Activated CD4-positive, alpha-beta T cell treated with anti-CD3 and anti-CD28 coated beads, Interleukin-2, amount 50 U/mL, for 16 hours (primary cell): ENCODE results near the gene AOAH.
"Not testable (repeated sequence)": the region's sequence is repeated elsewhere in the genome, so short reads cannot be mapped to it uniquely, and the experiment has no call there.

Source experiments
- DNase-seq: peaks from one replicate; pipeline ENCODE4 v3.0.0-alpha.2; 2020

The AOAH gene

DNA sequence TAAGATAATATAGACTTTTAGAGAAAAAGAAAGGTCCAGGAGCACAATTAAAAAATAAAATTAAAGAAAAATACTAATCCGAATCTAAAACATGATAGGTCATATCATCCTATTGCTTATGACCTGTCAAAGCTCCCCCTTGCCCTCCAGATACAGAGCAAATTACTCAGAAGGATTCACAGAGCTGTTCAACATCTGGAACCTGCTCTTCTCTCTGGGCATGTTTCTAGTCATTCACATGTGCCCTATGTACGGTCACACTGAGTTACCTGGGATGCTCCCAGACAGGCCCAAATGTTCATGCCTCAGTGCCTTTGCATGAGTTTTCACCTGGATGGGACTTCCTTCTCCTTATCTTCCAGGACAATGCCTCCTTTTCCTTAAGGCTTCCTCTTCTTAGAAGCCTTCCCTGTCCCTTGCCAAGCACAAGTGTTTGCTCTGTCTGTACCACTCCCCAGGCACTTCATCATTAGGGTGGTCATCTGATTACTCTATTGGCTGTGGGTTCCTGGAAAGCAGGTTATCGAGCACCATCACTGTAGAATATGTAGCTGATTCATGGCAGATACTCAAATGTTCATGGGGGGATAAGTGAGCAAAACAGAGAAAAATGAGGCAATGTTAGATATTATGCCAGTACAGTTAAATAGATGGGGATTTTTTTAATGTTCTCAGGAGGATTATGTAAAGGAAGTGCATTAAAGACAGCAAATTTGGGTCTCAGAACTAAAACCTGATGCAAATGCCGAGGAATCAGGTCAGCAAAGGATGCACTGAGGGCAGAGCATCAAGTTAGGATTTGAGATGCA is 12.0 kb upstream of the AOAH start:
- DNase-seq: peak; percentile 66

GRCh38 chr7:36735172-36735571 is 10.9 kb upstream of the AOAH start:
- no peak for DNase-seq

- DNase-seq: peak; percentile 64
Observed at GRCh38 chr7:36734731-36735130, 10.4 kb upstream of the AOAH start.

DNA sequence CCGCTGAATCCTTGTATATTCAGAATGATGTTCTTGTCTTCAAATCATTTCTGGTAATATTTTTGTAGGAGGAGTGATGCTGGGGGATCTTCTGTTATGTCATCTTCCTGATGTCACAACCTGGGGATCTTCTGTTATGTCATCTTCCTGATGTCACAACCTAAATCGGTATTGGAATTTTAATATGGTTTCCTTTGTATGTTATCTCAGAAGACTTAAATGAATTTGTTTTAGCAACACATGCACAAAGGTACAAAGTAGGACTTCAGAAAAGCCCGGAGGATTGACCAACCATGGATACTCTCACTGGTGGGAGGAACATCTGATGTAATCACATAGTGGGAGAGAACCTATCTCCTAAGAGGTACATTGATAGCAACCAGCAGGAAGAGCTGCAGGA is 9.1 kb upstream of the AOAH start:
- no peak for DNase-seq

DNA sequence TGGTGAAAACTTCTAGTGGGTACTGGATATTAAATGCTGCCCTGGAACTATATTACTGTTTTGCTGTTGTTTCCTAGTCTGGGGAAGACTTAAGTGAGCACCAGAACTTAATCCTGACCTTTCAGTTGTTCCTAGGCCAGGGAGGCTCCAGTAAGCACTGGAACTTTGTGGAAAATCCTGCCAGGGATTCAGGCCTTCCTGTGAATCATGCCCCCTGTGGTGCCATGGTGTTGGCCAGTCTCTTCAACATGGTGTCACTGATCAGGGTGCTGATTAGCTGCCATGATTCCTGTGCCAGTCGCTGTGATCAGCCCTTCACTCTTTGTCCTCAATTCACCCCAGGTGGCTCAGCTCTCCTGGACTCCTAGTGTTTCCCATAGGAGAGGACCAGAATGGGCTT is 8.5 kb upstream of the AOAH start:
- DNase-seq: no peak

DNA sequence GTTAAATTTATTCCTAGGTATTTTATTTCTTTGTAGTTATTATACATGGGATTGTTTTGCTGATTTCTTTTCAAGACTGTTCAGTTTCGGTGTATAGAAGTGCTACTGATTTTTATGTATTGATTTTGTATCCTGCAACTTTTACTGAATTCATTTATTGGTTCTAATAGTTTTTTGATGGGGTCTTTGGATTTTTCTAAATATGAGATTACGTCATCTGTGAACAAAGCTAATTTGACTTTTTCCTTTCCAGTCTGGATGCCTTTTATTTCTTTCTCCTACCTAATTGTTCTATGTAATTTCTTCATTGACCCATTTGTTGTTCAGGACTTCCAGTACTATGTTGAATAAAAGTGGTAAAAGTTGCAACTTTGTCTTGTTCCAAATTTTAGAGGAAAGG is 5.8 kb upstream of the AOAH start:
- DNase-seq: no peak

DNA sequence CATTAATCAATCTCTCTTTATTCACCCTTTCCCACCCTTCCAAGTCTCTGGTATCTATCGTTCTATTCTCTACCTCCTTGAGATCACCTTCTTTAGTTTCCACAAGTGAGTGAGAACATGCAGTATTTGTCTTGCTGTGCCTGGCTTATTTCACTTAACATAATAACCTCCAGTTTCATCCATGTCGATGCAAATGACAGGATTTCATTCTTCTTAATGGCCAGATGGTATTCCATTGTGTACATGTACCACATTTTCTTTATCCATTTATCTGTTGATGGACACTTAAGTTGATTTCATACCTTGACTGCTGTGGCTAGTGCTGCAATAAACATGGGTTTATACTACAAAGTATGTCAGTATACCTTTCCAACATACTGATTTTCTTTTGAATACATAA is 3.8 kb upstream of the AOAH start:
- no peak for DNase-seq

GRCh38 chr7:36726806-36727503 is 2.7 kb upstream of the AOAH start:
- DNase-seq: peak; percentile 95

- DNase-seq: peak; percentile 73
Observed at GRCh38 chr7:36726311-36726710, 2.0 kb upstream of the AOAH start.

GRCh38 chr7:36724996-36725395 is 702 bp upstream of the AOAH start:
- DNase-seq: no peak

DNA sequence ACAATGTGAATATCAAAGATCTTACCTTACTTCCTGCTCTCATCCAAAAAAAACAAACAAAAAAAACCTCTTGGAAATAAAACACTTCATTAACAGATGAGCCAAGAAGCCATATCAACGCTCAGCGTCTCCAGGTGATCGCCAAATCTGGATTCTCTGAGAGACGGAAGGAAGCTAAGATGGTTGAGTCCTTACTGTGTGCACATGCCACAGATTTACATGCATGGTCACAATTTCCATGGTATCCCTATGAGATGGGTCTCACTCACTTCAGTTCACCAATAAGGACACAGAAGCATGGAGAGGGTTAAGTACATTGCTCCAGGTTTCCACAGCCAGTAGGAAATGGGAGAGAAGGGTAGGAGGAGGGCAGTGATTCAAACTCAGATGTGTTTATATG is 1.0 kb downstream of the AOAH start:
- DNase-seq: no peak

GRCh38 chr7:36719083-36719632 is 5.1 kb downstream of the AOAH start:
- DNase-seq: no peak

DNA sequence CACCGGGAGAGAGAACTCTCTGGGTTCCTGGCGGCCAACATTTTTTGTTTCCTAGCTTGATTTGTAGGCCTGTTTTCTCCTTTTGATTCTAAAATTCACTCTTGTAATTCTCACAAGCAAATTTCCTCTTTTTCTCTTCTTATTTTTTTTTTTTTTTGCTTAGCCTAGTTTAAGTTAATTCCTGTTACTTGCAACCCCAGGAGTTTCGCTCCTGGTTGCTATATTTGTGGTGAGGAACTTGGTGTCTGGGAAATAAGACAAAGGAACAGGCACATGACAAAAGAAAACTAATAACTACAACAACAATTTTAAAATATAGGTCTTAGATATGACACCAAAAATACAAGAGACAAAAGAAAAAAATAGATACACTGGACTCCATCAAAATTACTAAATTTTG is 6.7 kb downstream of the AOAH start:
- DNase-seq: no peak

DNA sequence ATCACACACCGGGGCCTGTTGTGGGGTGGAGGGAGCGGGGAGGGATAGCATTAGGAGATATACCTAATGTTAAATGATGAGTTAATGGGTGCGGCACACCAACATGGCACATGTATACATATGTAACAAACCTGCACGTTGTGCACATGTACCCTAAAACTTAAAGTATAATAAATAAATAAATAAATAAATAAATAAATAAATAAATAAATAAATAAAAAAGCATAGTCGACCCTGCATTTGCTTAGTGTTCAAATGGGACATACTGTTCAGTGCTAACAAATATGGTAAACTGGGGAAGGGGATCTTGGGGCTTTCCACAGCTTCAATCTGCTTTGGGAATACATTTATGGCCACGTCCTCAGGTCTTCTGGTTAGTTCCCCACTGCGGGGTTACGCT is 7.5 kb downstream of the AOAH start:
- not testable (repeated sequence) for DNase-seq

GRCh38 chr7:36712015-36712414 is 12.3 kb downstream of the AOAH start:
- no peak for DNase-seq

DNA sequence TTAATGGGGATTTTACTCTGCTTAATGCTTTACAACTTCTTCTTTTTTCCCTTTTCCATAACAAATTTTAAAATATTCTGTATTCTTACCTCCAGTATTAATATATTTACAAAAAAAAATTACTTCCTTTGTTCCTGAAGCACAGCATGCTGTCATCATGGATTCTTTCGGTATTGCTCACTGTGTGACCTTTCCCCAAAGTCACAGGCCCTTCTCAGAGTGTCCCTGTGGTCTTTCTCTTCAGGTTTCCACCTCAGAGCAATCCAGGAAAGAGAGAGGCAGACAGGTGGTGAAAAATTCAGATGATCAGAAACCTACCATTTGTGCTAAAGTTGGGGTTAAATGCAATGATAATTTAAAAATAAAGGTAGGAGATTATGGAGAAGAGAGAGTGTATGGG is 13.0 kb downstream of the AOAH start:
- DNase-seq: no peak

GRCh38 chr7:36710186-36710791 is 14.0 kb downstream of the AOAH start:
- no peak for DNase-seq

DNA sequence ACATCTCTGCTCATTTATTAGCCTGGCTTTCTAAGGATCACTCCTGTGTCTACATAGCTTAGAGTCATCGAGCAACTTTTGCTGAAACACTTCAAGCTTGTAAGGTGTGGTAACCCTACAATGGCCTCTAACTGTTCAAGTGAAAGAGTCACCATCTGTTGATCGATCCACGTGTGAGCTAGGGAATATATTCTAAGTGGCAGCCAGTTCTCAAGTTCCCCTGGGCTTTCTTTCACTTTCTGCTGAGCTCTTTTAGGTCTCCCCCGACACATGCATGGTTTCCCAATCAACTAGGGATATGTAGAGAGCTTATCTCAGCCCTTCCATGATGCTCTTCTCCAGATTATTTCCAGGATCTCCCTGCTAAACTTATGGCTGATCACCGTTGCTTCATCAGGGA is 15.5 kb downstream of the AOAH start:
- DNase-seq: no peak

GRCh38 chr7:36707898-36708297 is 16.4 kb downstream of the AOAH start:
- no peak for DNase-seq

DNA sequence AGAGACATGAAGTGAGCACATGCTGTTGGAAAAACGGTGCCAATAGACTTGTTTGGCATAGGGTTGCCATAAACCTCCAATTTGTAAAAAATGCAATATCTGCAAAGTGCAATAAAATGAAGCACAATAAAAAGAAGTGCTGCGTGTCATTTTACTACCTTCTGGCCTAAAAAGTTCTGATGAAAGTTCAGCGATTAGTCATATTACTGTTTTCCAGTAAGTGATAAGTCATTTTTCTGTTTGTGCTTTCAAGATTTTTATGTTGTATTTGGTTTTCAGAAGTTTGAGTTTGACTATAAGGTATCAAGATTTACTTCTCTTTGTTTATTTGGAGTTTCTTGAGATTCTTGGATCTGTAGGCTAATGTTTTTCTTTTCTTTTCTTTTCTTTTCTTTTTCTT is 16.8 kb downstream of the AOAH start:
- peak; percentile 74 for DNase-seq

DNA sequence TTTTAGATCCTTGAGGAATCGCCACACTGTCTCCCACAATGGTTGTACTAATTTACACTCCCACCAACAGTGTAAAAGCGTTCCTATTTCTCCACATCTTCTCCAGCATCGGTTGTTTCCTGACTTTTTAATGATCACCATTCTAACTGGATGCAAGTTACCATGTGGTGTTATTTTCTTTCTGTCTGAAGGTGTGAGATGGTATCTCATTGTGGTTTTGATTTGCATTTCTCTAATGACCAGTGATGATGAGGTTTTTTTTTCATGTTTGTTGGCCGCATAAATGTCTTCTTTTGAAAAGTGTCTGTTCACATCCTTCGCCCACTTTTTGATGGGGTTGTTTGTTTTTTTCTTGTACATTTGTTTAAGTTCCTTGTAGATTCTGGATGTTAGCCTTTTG is 20.4 kb downstream of the AOAH start:
- not testable (repeated sequence) for DNase-seq

GRCh38 chr7:36692456-36692855 is 31.8 kb downstream of the AOAH start:
- peak; percentile 78 for DNase-seq

- DNase-seq: no peak
Observed at GRCh38 chr7:36691983-36692382, 32.3 kb downstream of the AOAH start.
